Measurements from ENCODE around the gene FOXF1.

The FOXF1 gene

GRCh38 chr16:86512301-86512859 is 2.1 kb downstream of the FOXF1 start:
- DNase-seq = no peak
- in situ Hi-C loops (cut with HindIII; ENCODE audit: low pct_ligation_motif_present, low pct_unique_long_range_greater_than_20kb, low sequenced_read_pairs) = no loop called here

- in situ Hi-C loops (cut with HindIII; ENCODE audit: low pct_ligation_motif_present, low pct_unique_long_range_greater_than_20kb, low sequenced_read_pairs) = no loop called here
- DNase-seq = no peak
Observed at GRCh38 chr16:86512860-86513470, 2.6 kb downstream of the FOXF1 start.

DNA sequence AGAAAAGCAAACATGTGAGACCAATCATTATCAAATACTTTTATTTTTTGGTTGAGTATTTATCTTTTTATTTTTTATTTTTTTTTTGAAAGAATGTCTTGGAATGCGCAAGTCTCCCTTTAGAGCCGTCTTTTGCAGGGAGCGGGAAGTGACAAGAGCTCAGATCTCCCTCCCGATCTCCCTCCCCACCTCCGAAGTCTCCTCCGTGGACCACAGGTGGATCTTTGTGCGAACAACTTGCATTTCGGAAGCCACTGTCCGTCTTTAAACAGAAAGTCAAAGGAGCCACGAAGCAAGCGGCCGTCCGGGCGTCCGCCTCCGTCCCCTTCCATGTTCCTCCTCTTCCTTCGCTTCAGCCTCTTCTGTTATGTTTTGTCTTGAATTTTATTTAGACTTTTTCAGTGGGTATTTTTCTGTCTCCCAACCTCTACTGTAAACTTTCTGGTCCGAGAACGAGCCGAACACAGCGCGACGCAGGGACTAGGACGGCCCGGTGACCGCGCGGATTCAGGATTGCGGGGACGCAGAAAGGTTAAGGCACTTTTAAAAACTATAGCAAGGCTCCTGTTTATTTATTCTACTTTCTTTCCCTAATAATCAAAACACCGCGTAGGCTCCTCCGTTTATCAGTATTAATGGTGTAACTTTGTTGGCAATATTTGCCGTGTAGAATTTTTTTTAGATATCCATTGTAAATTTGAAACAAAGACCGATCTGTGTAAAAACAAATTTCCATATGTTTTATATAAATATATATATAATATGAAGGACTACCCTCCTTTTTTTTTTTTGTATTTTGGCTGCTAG is 3.3 kb downstream of the FOXF1 start:
- in situ Hi-C loops (cut with HindIII; ENCODE audit: low pct_ligation_motif_present, low pct_unique_long_range_greater_than_20kb, low sequenced_read_pairs) = no loop called here
- no peak for DNase-seq

DNA sequence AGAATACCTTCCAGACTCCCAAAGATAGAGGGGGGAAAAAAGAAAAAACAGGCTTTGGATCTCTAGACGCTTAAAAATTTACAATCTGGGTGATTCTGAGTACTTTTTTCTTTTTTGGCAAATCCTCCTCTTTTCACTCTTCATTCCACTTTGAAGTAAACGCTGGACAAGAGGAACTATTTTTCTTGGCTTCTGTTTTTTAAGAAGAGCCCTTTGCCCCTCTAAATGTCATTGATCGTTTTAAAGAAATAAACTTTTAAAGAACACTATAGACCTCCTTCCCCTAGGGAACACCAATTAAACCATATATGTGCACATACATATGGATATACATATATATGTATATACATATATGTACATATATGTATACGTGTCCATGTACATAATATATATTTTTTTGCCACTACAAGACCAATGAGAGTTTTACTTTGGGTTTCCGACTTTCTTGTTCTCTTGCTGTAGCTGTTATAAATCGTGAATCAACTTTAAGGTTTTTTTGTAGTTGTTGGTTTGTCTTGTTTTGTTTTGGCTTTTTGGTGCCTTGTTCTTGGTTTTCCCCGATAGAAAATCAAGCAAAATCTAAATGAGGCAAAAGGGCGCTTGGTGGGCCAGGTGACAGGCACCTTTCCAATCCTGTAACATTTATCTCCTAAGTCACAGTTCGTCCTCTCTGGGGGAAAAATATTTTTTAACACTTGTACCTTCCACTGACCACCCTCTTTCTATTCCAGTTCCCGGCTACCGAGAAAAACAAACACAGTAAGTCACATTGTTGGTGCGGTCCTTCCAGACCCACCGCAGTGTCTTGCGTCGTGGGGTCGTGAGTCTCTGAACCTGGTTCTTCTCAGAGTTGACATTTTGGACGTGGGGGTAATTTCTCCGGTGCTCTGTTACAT is 4.4 kb downstream of the FOXF1 start:
- no peak for DNase-seq
- in situ Hi-C loops (cut with HindIII; ENCODE audit: low pct_ligation_motif_present, low pct_unique_long_range_greater_than_20kb, low sequenced_read_pairs) = no loop called here

- in situ Hi-C loops (cut with HindIII; ENCODE audit: low pct_ligation_motif_present, low pct_unique_long_range_greater_than_20kb, low sequenced_read_pairs) = no loop called here
- no peak for DNase-seq
Observed at GRCh38 chr16:86515413-86515776, 5.1 kb downstream of the FOXF1 start.

GRCh38 chr16:86515777-86516622 is 5.7 kb downstream of the FOXF1 start:
- in situ Hi-C loops (cut with HindIII; ENCODE audit: low pct_ligation_motif_present, low pct_unique_long_range_greater_than_20kb, low sequenced_read_pairs) = no loop called here
- DNase-seq = no peak

GRCh38 chr16:86516623-86517003 is 6.3 kb downstream of the FOXF1 start:
- no peak for DNase-seq
- in situ Hi-C loops (cut with HindIII; ENCODE audit: low pct_ligation_motif_present, low pct_unique_long_range_greater_than_20kb, low sequenced_read_pairs) = no loop called here

- in situ Hi-C loops (cut with HindIII; ENCODE audit: low pct_ligation_motif_present, low pct_unique_long_range_greater_than_20kb, low sequenced_read_pairs) = no loop called here
- no peak for DNase-seq
Observed at GRCh38 chr16:86517033-86517432, 6.7 kb downstream of the FOXF1 start.

DNA sequence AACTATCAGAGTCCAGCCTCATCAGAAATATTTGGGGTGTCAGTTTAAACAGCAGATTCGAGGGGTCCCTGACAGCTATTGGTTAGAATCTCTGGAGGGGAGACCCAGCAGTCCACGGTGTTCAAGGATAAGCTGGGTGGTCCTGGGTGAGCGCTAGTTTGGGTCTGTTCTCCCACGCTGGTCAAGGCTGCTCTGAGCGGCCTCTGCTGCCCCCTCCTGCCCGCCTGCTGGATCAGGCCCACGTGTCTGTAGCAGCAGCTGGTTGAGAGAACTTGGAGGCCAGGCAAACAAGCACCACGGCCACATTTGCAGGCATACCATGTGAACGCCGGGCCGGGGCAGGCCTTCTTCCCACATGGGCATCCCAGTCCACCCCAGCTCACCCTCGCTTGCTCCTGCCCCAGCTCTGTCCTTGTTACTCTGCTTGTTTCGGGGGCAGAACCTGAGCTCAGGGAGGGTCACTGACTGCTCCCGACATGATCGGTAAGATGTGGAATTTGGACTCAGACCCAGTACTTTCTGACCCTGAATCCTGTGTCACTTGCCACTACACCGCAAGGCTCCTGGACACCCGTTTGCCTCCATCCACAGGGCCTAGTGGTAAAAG is 7.4 kb downstream of the FOXF1 start:
- in situ Hi-C loops (cut with HindIII; ENCODE audit: low pct_ligation_motif_present, low pct_unique_long_range_greater_than_20kb, low sequenced_read_pairs) = no loop called here
- peak; percentile 53 for DNase-seq

DNA sequence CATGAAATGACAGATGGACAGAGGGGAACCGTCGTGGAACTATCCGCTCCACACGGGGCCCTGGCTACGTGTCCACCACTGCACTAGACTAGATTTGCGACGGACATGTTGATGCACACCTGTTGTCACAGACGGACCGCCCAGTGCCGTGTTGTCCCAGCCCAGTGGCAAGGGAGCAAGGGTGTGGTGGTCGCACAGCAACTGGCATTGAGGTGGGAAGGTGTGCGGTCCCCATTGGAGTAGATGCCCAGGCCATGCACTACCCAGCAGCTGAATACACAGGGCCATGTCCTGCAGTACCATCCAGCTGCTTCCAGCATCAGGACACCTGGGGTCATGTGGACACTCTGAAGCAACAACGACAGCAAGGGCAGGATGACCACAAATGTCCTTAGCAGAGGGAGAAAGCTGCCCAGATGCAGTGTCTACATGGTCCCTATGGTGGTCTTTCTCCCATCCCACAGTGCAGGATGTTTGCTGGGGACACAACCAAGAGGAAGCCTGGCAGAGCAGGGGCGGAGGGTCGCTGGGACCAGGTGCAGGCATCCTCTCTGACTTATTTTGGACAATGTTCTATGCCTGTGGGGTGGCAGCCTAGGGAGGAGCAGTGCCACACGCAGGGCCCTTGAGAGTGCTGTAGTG is 8.8 kb downstream of the FOXF1 start:
- in situ Hi-C loops (cut with HindIII; ENCODE audit: low pct_ligation_motif_present, low pct_unique_long_range_greater_than_20kb, low sequenced_read_pairs) = no loop called here
- no peak for DNase-seq

DNA sequence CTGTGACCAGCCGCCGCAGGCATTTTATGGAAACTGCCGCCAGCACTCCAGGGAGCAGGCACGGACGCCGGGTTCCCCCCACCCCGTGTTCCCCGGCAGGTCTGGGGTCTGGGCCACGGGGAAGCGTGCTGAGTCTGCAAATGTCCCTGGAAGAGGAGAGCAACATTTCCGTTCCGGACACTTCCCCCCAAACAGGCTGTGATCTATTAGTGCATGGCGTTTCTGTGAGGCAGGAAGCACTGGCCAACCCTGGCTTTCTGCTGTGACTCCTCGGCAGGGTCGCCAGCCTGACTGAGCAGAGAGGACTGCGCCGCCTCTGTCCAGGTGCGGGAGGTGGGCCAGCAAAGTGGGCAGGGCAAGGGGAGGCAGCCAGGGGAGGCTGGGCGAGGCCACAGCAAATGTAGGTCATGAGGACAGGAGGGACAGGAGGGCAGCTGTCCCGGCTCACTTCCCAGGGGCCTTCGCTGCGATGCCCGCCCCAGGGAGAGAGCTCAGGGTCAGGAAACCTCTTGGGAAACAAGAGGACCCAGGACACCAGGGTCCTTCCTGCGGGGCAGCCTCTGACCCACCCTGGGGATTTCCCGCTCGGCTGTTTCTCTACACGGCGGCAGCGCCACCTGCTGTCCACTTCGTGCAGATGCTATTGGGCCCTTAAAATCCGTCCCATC is 9.5 kb downstream of the FOXF1 start:
- in situ Hi-C loops (cut with HindIII; ENCODE audit: low pct_ligation_motif_present, low pct_unique_long_range_greater_than_20kb, low sequenced_read_pairs) = no loop called here
- DNase-seq = peak; percentile 60

GRCh38 chr16:86520317-86521210 is 10.2 kb downstream of the FOXF1 start:
- in situ Hi-C loops (cut with HindIII; ENCODE audit: low pct_ligation_motif_present, low pct_unique_long_range_greater_than_20kb, low sequenced_read_pairs) = no loop called here
- no peak for DNase-seq

DNA sequence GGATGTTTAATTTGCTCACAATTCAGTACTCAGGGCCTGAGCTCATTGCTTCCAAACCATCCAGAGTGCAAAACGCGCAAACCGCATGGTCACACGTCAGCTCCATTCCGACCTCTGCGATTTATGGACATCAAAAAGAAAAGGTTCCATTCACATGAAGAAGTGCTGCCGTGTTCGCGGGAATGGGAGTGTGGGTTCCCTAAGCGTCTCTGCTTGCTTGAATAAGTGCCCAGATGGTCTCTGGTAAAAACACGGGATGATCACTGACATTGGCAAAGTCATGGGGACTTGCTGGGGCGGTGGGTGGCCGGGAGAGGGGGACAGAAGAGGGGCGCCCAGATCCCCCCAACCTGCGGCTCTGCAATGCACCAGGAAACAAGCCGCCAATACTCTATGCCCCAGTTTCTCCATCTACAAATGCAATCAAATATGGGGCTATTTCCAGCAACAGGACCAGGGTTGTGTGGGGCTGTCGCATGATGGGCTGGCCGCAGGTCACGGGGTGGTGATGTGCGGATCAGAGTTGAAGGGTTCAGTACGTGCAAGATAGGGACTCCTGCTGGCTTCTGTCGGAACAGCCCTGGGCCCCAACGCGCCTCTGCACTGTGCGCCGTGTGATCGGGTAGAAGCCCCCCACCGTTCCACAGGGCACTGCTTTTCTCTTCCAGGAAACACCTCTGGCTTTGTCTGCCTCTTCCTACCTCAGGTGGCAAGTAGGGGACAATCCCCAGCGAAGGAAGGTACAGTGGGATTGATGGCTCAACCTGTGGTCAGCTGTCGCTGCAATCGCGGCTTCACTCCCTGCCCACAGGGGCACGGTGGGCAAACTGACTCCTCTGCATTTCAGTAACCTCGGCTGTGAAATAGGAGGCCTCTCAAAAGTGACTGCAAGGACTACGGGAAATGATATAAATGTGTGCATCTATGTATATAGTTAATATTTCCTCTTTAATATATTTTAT is 11.2 kb downstream of the FOXF1 start:
- no peak for DNase-seq
- in situ Hi-C loops (cut with HindIII; ENCODE audit: low pct_ligation_motif_present, low pct_unique_long_range_greater_than_20kb, low sequenced_read_pairs) = no loop called here

- in situ Hi-C loops (cut with HindIII; ENCODE audit: low pct_ligation_motif_present, low pct_unique_long_range_greater_than_20kb, low sequenced_read_pairs) = no loop called here
- no peak for DNase-seq
Observed at GRCh38 chr16:86522634-86523033, 12.3 kb downstream of the FOXF1 start.

GRCh38 chr16:86523166-86523740 is 12.9 kb downstream of the FOXF1 start:
- in situ Hi-C loops (cut with HindIII; ENCODE audit: low pct_ligation_motif_present, low pct_unique_long_range_greater_than_20kb, low sequenced_read_pairs) = no loop called here
- no peak for DNase-seq

All from ACHN (cell line).